ENCODE results near the gene GOLGA6L9. TPM values are rescaled to one million over a fixed set of nuclear protein-coding genes. Genes with fewer than 3 reads are reported as not detected.
"Not testable (repeated sequence)": the region's sequence is repeated elsewhere in the genome, so short reads cannot be mapped to it uniquely, and the experiment has no call there.

GOLGA6L9 gene
- total RNA-seq, 2 donors from 2014 or later = 3.6 to 5.4 TPM

DNA sequence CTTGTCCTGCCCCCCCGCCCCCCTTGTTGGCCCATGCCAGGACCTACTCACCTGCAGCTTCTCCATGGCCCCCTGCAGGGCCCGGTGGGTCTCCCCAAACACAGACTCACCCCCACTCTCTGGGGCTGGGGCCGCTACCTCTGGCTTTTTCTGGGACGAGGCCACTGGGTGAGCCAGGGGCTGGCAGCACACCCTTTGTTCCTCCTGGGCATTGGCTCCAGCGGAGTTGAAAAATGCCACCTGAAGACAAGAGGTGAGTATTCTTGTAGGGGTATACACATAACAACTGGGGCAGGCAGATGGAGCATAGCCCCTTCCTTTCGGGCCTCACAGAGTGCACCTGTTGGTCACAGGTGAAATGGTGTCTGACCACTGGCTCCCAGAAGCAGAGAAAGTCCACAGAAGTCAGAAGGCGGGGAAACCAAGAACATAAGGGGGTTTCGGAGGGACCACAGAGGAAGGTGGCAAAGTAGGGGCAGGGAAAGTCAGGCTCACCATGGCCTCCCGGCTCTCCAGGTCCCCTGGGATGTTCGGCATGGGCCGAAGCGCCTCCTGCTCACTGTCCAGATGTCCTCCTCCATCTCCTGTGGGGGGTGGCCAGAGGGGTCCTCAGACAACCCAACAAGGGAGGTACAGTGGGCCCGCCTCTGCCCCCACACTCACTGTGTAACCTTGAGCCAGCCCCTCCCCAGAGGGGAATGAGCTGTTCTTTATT is 47.9 kb downstream of the GOLGA6L9 start:
- H3K27ac ChIP-seq; intact Hi-C loops (cut with DNase I); H3K36me3 ChIP-seq; H3K27me3 ChIP-seq (replicated peaks; ENCODE audit: insufficient read depth); H3K9me3 ChIP-seq; H3K4me1 ChIP-seq (replicated peaks); H3K4me3 ChIP-seq; DNase-seq (ENCODE audit: low spot score): not testable (repeated sequence)
- WGBS = 93% methylated on average over 10 of the region's 13 CpGs

Small RNA genes lying within 50 kb of the gene (small RNA-seq; reads per million reads assigned to genes)
- 0 reads per million in 2 donors for gene AC245033.3

Other genes starting within 250 kb of the GOLGA6L9 start
- 10 to 100 TPM; 22.7 to 29.3 TPM for gene EFL1, start 167.1 kb upstream of the GOLGA6L9 start, total RNA-seq
- 1 to 10 TPM; 4.0 to 4.3 TPM for gene SAXO2, start 167.0 kb upstream of the GOLGA6L9 start, total RNA-seq
- 1 to 10 TPM in 1 of 2 donors, under 1 TPM in 1; 0.36 to 6.0 TPM for gene GOLGA6L10, start 80.3 kb upstream of the GOLGA6L9 start, total RNA-seq
- 1,000 to 10,000 TPM in 1 of 2 donors, 100 to 1,000 TPM in 1; 995 to 3,415 TPM for gene RPS17, start 110.6 kb downstream of the GOLGA6L9 start, total RNA-seq
- gene CPEB1, start 217.5 kb downstream of the GOLGA6L9 start, total RNA-seq = 10 to 100 TPM in 1 of 2 donors, 1 to 10 TPM in 1; 1.7 to 51.8 TPM